Activated naive CD4-positive, alpha-beta T cell treated with anti-CD3 and anti-CD28 coated beads, Interleukin-2, amount 50 U/mL, for 24 hours (primary cell): Measurements from ENCODE around the gene RAB24.
A peak's percentile ranks its signal among the peaks of the same experiment; 100 is the strongest.

Experiments
- H3K27ac Mint-ChIP-seq: one replicate; pipeline ENCODE4 v1.8.0; 2021; ENCODE audit warnings: mild to moderate bottlenecking, mixed read lengths
- H3K27me3 Mint-ChIP-seq: one replicate; pipeline ENCODE4 v1.8.0; 2021; ENCODE audit warnings: mixed read lengths
- H3K36me3 Mint-ChIP-seq: one replicate; pipeline ENCODE4 v1.8.0; 2021; ENCODE audit warnings: mixed read lengths
- H3K4me1 Mint-ChIP-seq: one replicate; pipeline ENCODE4 v1.8.0; 2021; ENCODE audit warnings: mixed read lengths
- H3K4me3 Mint-ChIP-seq: one replicate; pipeline ENCODE4 v1.8.0; 2021; ENCODE audit warnings: mild to moderate bottlenecking, mixed read lengths
- H3K9me3 Mint-ChIP-seq: one replicate; pipeline ENCODE4 v1.8.0; 2021; ENCODE audit warnings: mixed read lengths

The RAB24 gene

GRCh38 chr5:177336112-177336511, 32.6 kb upstream of the RAB24 start:
- Mint-ChIP-seq H3K4me1 (peaks cover 15% of the 10 kb centered on the region), H3K27ac (no peak overlapping the region), H3K27me3 (no peaks in the 10 kb centered on the region), H3K36me3 (peaks cover 20% of the 10 kb centered on the region), H3K9me3 (no peaks in the 10 kb centered on the region), H3K4me3 (no peak overlapping the region)

DNA sequence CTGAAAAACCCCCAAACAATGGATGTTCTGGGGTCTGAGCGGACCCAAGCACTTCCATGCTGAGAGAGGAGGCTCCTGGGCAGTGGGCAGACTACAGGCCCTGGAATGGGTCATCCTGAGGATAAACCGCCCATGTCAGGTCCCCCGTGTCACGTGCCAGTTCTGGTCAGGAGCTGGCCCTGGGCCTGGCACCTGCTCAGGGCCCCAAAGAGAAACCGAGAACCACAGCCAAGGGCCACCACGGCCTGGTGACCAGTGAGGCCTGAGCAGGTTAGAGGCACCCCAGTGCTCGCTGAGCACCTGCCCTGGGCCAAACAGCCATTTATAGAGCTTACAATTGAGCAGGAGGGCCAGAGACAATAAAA, 32.2 kb upstream of the RAB24 start:
- no peaks in the 10 kb centered on the region for H3K27me3 Mint-ChIP-seq
- H3K4me3 Mint-ChIP-seq: no peak overlapping the region
- H3K36me3 Mint-ChIP-seq: peaks cover 20% of the 10 kb centered on the region
- no peak overlapping the region for H3K27ac Mint-ChIP-seq
- no peaks in the 10 kb centered on the region for H3K9me3 Mint-ChIP-seq
- peaks cover 16% of the 10 kb centered on the region for H3K4me1 Mint-ChIP-seq

DNA sequence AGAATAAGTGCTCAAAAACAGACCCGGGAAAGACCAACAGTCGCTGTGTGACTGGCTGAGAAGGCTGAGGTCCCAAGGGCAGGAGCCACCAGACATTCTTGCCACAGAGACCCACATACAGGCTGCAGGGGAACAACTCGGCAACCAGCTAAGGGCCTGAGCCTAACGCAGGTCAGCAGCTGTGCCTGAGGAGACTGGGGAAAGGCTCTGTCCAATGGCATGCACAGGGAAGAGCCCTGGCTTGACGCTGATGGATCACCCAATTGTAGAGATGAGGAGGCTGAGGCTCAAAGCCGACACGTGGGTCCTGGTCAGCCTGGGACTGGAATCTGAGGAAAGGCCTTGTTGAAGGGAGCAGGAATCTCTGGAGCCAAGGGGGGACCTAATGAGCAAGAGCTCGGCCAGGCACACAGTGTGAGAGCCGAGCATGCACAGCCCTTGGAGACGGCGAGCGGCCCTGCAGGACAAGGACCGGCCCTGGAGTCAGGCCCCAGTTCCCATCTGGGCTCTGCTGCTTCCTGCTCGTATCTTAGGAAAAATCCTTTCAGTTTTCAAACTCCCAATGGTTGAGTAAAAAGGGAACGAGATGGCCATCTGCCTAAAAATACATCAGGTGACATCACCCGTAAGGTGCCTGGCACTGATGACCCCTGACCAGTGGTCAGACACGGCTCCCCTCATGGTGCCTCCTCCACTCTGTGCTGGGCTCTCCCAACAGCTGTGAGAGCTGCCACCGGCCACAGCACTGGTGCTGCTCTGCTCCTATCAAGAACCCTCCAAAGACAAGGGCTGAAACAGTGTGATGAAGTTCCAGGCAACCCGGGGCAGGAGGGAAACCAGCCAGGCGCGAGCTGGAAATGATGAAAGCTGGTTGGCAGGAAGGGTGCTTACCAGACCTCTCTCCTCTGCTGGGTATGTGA, 31.5 kb upstream of the RAB24 start:
- peaks cover 20% of the 10 kb centered on the region for H3K36me3 Mint-ChIP-seq

DNA sequence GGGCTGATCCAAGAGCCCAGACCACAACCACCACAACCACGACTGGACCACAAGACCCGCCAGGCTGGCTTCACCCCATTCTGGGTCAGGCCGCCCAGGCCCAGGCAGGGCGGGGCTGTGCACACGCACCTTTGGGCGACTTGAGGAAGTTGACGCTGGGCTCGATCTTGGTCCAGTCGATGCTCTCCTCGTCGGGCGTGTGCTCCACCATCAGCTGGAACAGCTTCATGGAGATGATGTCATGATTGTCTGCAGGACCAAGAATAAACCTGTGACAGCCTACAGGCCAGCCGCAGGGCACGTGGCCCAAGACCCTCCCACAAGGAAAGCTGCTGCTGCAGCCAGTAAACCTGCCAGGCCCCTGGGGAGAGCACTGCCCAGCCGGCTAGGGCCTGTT, 30.6 kb upstream of the RAB24 start:
- H3K27me3 Mint-ChIP-seq: no peaks in the 10 kb centered on the region
- H3K4me1 Mint-ChIP-seq: peaks cover 13% of the 10 kb centered on the region
- no peaks in the 10 kb centered on the region for H3K9me3 Mint-ChIP-seq
- no peak overlapping the region for H3K4me3 Mint-ChIP-seq
- peaks cover 12% of the 10 kb centered on the region for H3K36me3 Mint-ChIP-seq
- no peak overlapping the region for H3K27ac Mint-ChIP-seq

More for the DNA sequence above, 31.5 kb upstream of the RAB24 start:
- H3K4me1 Mint-ChIP-seq: peaks cover 20% of the 10 kb centered on the region
- no peak overlapping the region for H3K27ac Mint-ChIP-seq
- no peaks in the 10 kb centered on the region for H3K27me3 Mint-ChIP-seq
- no peak overlapping the region for H3K4me3 Mint-ChIP-seq
- no peaks in the 10 kb centered on the region for H3K9me3 Mint-ChIP-seq

GRCh38 chr5:177333420-177334154, 30.1 kb upstream of the RAB24 start:
- H3K9me3 Mint-ChIP-seq: no peaks in the 10 kb centered on the region
- H3K36me3 Mint-ChIP-seq: peaks cover 12% of the 10 kb centered on the region
- H3K27me3 Mint-ChIP-seq: no peaks in the 10 kb centered on the region
- H3K4me3 Mint-ChIP-seq: no peak overlapping the region
- H3K27ac Mint-ChIP-seq: no peak overlapping the region
- peaks cover 8% of the 10 kb centered on the region for H3K4me1 Mint-ChIP-seq

- no peak overlapping the region for H3K4me3 Mint-ChIP-seq
- H3K27me3 Mint-ChIP-seq: no peaks in the 10 kb centered on the region
- H3K9me3 Mint-ChIP-seq: no peaks in the 10 kb centered on the region
- H3K36me3 Mint-ChIP-seq: peaks cover 12% of the 10 kb centered on the region
- peaks cover 9% of the 10 kb centered on the region for H3K4me1 Mint-ChIP-seq
- no peak overlapping the region for H3K27ac Mint-ChIP-seq
Measured at GRCh38 chr5:177332896-177333260, 29.4 kb upstream of the RAB24 start.

DNA sequence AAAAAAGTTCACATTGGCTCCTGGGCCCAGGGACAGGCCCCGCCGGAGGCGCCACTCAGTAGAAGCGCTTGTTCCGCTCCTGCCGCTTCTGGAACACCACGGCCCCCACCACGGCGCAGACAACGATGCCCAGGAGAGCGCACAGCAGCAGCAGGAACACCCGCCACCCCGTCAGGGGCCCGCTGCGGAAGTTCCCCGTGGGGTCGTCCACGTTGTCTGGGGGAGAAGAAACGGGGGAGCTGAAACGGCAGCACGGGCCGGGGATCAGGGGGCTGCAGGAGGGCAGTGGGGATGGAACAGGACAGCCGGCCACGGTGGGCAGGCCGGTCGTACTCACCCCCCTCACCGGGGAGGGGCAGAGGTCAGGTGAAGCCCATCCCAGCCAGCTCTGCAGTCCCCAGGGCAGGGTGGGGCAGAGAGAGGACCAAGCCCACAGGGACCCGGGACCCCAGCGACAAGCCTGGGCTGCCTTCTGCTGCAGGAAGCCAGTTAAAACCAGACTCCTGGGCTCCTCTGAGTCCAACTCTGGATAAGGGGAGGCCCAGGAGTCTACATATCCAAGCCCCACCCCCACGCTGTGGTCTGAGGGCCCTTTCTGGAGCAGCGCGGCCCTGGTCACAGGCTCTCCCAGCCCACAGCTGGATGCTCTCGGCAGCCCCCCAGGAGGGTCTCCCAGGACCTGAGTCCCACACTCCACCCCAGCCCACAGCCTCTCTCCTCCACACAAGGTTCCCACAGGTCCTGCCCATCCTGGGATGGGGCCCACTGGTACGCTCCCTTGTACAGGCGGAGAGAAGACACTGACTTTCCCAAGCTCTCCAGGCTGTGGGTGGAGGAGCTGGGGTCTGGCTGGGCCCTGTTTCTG, 28.7 kb upstream of the RAB24 start:
- peaks cover 10% of the 10 kb centered on the region for H3K36me3 Mint-ChIP-seq
- H3K27ac Mint-ChIP-seq: no peak overlapping the region
- H3K4me1 Mint-ChIP-seq: peaks cover 12% of the 10 kb centered on the region
- no peaks in the 10 kb centered on the region for H3K27me3 Mint-ChIP-seq
- no peak overlapping the region for H3K4me3 Mint-ChIP-seq
- no peaks in the 10 kb centered on the region for H3K9me3 Mint-ChIP-seq

- H3K4me1 Mint-ChIP-seq: peaks cover 12% of the 10 kb centered on the region
- peaks cover 8% of the 10 kb centered on the region for H3K36me3 Mint-ChIP-seq
- no peaks in the 10 kb centered on the region for H3K27me3 Mint-ChIP-seq
- no peaks in the 10 kb centered on the region for H3K9me3 Mint-ChIP-seq
- no peak overlapping the region for H3K4me3 Mint-ChIP-seq
- H3K27ac Mint-ChIP-seq: peak overlapping the region; percentile 17
Measured at GRCh38 chr5:177330991-177331842, 27.7 kb upstream of the RAB24 start.

GRCh38 chr5:177329883-177330282, 26.4 kb upstream of the RAB24 start:
- Mint-ChIP-seq H3K4me1 (peaks cover 12% of the 10 kb centered on the region), H3K27me3 (no peaks in the 10 kb centered on the region), H3K36me3 (peaks cover 3% of the 10 kb centered on the region), H3K9me3 (no peaks in the 10 kb centered on the region), H3K27ac (no peak overlapping the region), H3K4me3 (no peak overlapping the region)

- no peak overlapping the region for H3K27ac Mint-ChIP-seq
- H3K4me3 Mint-ChIP-seq: no peak overlapping the region
- no peaks in the 10 kb centered on the region for H3K27me3 Mint-ChIP-seq
- peaks cover 12% of the 10 kb centered on the region for H3K4me1 Mint-ChIP-seq
- H3K36me3 Mint-ChIP-seq: peaks cover under 1% of the 10 kb centered on the region
- no peaks in the 10 kb centered on the region for H3K9me3 Mint-ChIP-seq
Measured at GRCh38 chr5:177328545-177329231, 25.2 kb upstream of the RAB24 start.

GRCh38 chr5:177327539-177328522, 24.3 kb upstream of the RAB24 start:
- Mint-ChIP-seq H3K27me3 (no peaks in the 10 kb centered on the region), H3K27ac (no peak overlapping the region), H3K9me3 (no peaks in the 10 kb centered on the region), H3K36me3 (no peaks in the 10 kb centered on the region), H3K4me3 (peak overlapping the region; percentile 23), H3K4me1 (peaks cover 12% of the 10 kb centered on the region)

GRCh38 chr5:177325868-177326381, 22.4 kb upstream of the RAB24 start:
- Mint-ChIP-seq H3K27ac (no peak overlapping the region), H3K4me1 (peaks cover 12% of the 10 kb centered on the region), H3K36me3 (no peaks in the 10 kb centered on the region), H3K27me3 (no peaks in the 10 kb centered on the region), H3K4me3 (no peak overlapping the region), H3K9me3 (no peaks in the 10 kb centered on the region)

- H3K27ac Mint-ChIP-seq: no peak overlapping the region
- H3K36me3 Mint-ChIP-seq: no peaks in the 10 kb centered on the region
- H3K9me3 Mint-ChIP-seq: no peaks in the 10 kb centered on the region
- H3K27me3 Mint-ChIP-seq: no peaks in the 10 kb centered on the region
- no peak overlapping the region for H3K4me3 Mint-ChIP-seq
- peaks cover 16% of the 10 kb centered on the region for H3K4me1 Mint-ChIP-seq
Measured at GRCh38 chr5:177320879-177321278, 17.4 kb upstream of the RAB24 start.
